OCI-LY3 (cell line): ENCODE results near the gene TPX2.

ENCODE experiments used
- CTCF ChIP-seq: fragments of 200-600, 300-600 bp; sonication (generic); IDR thresholded peaks from 2 replicates; pipeline ENCODE4 v1.5.1; 2014; ENCODE audit warnings: antibody characterized with exemption, low read length, low read depth
- EZH2phosphoT487 ChIP-seq: fragments of 200-600 bp; shearing (Covaris generic); IDR thresholded peaks from 2 replicates; pipeline ENCODE4 v1.6.1; 2018; ENCODE audit warnings: antibody characterized with exemption, mixed run types, low read depth

- TF ChIP-seq CTCF (no peak), EZH2phosphoT487 (no peak)
These were observed 7.2 kb downstream of the TPX2 start for GRCh38 chr20:31746068-31746878.
